Smooth muscle cell (in vitro differentiated cells): ENCODE data around the gene MYG1. TPM values are rescaled to one million over a fixed set of nuclear protein-coding genes. Genes with fewer than 3 reads are reported as not detected.
A peak's percentile ranks its signal among the peaks of the same experiment; 100 is the strongest.

ENCODE experiments used
- DNase-seq: peaks from one replicate; lab custom pipeline; 2025; ENCODE audit not compliant: unreplicated experiment; lab: John Stamatoyannopoulos, UW
- H2AFZ ChIP-seq: fragments of 200-600 bp; sonication (generic); 2 replicates; pipeline ENCODE4 v1.6.0; 2016; ENCODE audit warnings: antibody characterized with exemption, low read depth, mild to moderate bottlenecking
- H3F3A ChIP-seq: fragments of 200-600 bp; sonication (generic); 2 replicates; pipeline ENCODE4 v1.6.0; 2017; ENCODE audit warnings: antibody characterized with exemption, low read depth
- H3K27ac ChIP-seq: fragments of 200-600 bp; sonication (generic); 2 replicates; pipeline ENCODE4 v1.5.1; 2016; ENCODE audit warnings: low read depth, mild to moderate bottlenecking
- H3K27me3 ChIP-seq: fragments of 200-600 bp; sonication (generic); 2 replicates; pipeline ENCODE4 v1.6.1; 2016; ENCODE audit warnings: low read depth, mild to moderate bottlenecking
- H3K36me3 ChIP-seq: fragments of 200-600 bp; sonication (generic); 2 replicates; pipeline ENCODE4 v1.5.1; 2016; ENCODE audit warnings: low read depth
- H3K4me1 ChIP-seq: fragments of 200-600 bp; sonication (generic); 2 replicates; pipeline ENCODE4 v1.5.1; 2016; ENCODE audit warnings: low read depth
- H3K4me2 ChIP-seq: fragments of 200-600 bp; sonication (generic); 2 replicates; pipeline ENCODE4 v1.6.0; 2016; ENCODE audit warnings: mild to moderate bottlenecking
- H3K4me3 ChIP-seq: fragments of 200-600 bp; sonication (generic); 2 replicates; pipeline ENCODE4 v1.5.1; 2016; ENCODE audit warnings: mild to moderate bottlenecking
- H3K79me2 ChIP-seq: fragments of 200-600 bp; sonication (generic); 2 replicates; pipeline ENCODE4 v1.6.0; 2016; ENCODE audit warnings: low read depth, mild to moderate bottlenecking
- H3K9ac ChIP-seq: fragments of 200-600 bp; sonication (generic); 2 replicates; pipeline ENCODE4 v1.6.0; 2016; ENCODE audit warnings: low read depth
- H3K9me3 ChIP-seq: fragments of 200-600 bp; sonication (generic); replicated peaks from 2 replicates; pipeline ENCODE4 v1.5.1; 2016; ENCODE audit warnings: low read depth
- H4K20me1 ChIP-seq: fragments of 200-600 bp; sonication (generic); 2 replicates; pipeline ENCODE4 v1.6.0; 2016; ENCODE audit warnings: low read depth
- CTCF ChIP-seq: fragments of 200-600 bp; sonication (generic); IDR thresholded peaks from 2 replicates; pipeline ENCODE4 v1.5.1; 2017; ENCODE audit warnings: borderline replicate concordance, mild to moderate bottlenecking, antibody characterized with exemption; ENCODE audit not compliant: insufficient read depth, poor library complexity, severe bottlenecking
- WGBS: methylation state at CpG from one replicate; pipeline ENCODE4 v1.1.7; 2016; ENCODE audit warnings: low lambda C conversion rate; 5-methylcytosine and 5-hydroxymethylcytosine counted together
- polyA plus RNA-seq: library from polyadenylated mRNA; unstranded; fragments of >200 nt; fragmentation: Nextera tagmentation; extraction: Ambion mirVana; gene quantifications from 2 replicates; pipeline ENCODE4 v1.2.1, GENCODE V29; 2016
- total RNA-seq: library from RNA; depleted of rRNA; stranded (reverse); fragments of >200 nt; gene quantifications from 2 replicates; pipeline ENCODE4 v1.2.3, GENCODE V29; 2014

The MYG1 gene
- total and polyA plus RNA-seq, 2 experiments from 2014 or later, result 30.8 to 56.9 TPM

GRCh38 chr12:53289891-53290290 is 9.6 kb upstream of the MYG1 start:
- no peak overlapping the region for H3K9ac ChIP-seq
- H3K79me2 ChIP-seq, result no peaks in the 10 kb centered on the region
- H3K4me2 ChIP-seq, result no peak overlapping the region
- peaks cover 7% of the 10 kb centered on the region for H3F3A ChIP-seq
- H2AFZ ChIP-seq, result no peak overlapping the region
- H3K27ac ChIP-seq, result no peak overlapping the region
- WGBS, result 98% methylated on average over 4 of the region's 4 CpGs
- no peaks in the 10 kb centered on the region for H3K36me3 ChIP-seq
- no peaks in the 10 kb centered on the region for H3K27me3 ChIP-seq
- H4K20me1 ChIP-seq, result no peaks in the 10 kb centered on the region
- DNase-seq, result no peak
- no peak for TF ChIP-seq CTCF
- no peaks in the 10 kb centered on the region for H3K9me3 ChIP-seq
- no peaks in the 10 kb centered on the region for H3K4me1 ChIP-seq
- H3K4me3 ChIP-seq, result no peak overlapping the region

- TF ChIP-seq CTCF, result no peak
- no peaks in the 10 kb centered on the region for H4K20me1 ChIP-seq
- H3K79me2 ChIP-seq, result peaks cover 4% of the 10 kb centered on the region
- no peak overlapping the region for H3K4me2 ChIP-seq
- H3K4me3 ChIP-seq, result no peak overlapping the region
- H2AFZ ChIP-seq, result no peak overlapping the region
- no peaks in the 10 kb centered on the region for H3K4me1 ChIP-seq
- WGBS, result 84% methylated on average over 9 of the region's 9 CpGs
- no peaks in the 10 kb centered on the region for H3K36me3 ChIP-seq
- peaks cover 9% of the 10 kb centered on the region for H3F3A ChIP-seq
- H3K27ac ChIP-seq, result no peak overlapping the region
- no peak for DNase-seq
- H3K9me3 ChIP-seq, result no peaks in the 10 kb centered on the region
- no peaks in the 10 kb centered on the region for H3K27me3 ChIP-seq
- H3K9ac ChIP-seq, result no peak overlapping the region
Measured at GRCh38 chr12:53290661-53291060, 8.8 kb upstream of the MYG1 start.

GRCh38 chr12:53292426-53292825 is 7.1 kb upstream of the MYG1 start:
- H4K20me1 ChIP-seq, result no peaks in the 10 kb centered on the region
- no peak overlapping the region for H3K27ac ChIP-seq
- no peak overlapping the region for H3K4me2 ChIP-seq
- DNase-seq, result no peak
- H3K9ac ChIP-seq, result no peak overlapping the region
- H3K79me2 ChIP-seq, result peaks cover 20% of the 10 kb centered on the region
- no peak for TF ChIP-seq CTCF
- no peak overlapping the region for H3K4me3 ChIP-seq
- no peaks in the 10 kb centered on the region for H3K9me3 ChIP-seq
- peaks cover 10% of the 10 kb centered on the region for H3K4me1 ChIP-seq
- no peak overlapping the region for H2AFZ ChIP-seq
- no peaks in the 10 kb centered on the region for H3K36me3 ChIP-seq
- no peaks in the 10 kb centered on the region for H3K27me3 ChIP-seq
- H3F3A ChIP-seq, result peaks cover 12% of the 10 kb centered on the region

GRCh38 chr12:53295070-53295890 is 4.2 kb upstream of the MYG1 start, which contains the start of gene PFDN5:
Gene PFDN5 (plus strand): TSS chr12:53295542. CDS start chr12:53295568, 26 bp downstream.
- peak; percentile 57 for DNase-seq
- Histone ChIP-seq H3K9me3 (no peaks in the 10 kb centered on the region), H3K9ac (peak within 1 kb of the TSS; percentile 90), H3F3A (peaks cover 31% of the 10 kb centered on the region), H4K20me1 (no peaks in the 10 kb centered on the region), H2AFZ (peak within 1 kb of the TSS; percentile 82), H3K36me3 (no peaks in the 10 kb centered on the region), H3K27me3 (no peaks in the 10 kb centered on the region), H3K27ac (peak within 1 kb of the TSS; percentile 94), H3K79me2 (peaks cover 29% of the 10 kb centered on the region), H3K4me3 (peak within 1 kb of the TSS; percentile 92), H3K4me1 (peaks cover 19% of the 10 kb centered on the region), H3K4me2 (peak within 1 kb of the TSS; percentile 86)
- 3% methylated on average over 42 of the region's 42 CpGs for WGBS
- TF ChIP-seq CTCF, result no peak
